SIG-M5 treated with dmso at 0.1 percent for 504 hours (cell line): ENCODE data around the gene MLH3.

ENCODE experiments used
- DNase-seq: peaks from one replicate; lab custom pipeline; 2025; ENCODE audit not compliant: unreplicated experiment; lab: John Stamatoyannopoulos, UW

Gene MLH3

GRCh38 chr14:74985806-74986205 lies 65.5 kb downstream of the MLH3 start:
- no peak for DNase-seq

GRCh38 chr14:74985028-74985310 lies 66.3 kb downstream of the MLH3 start:
- DNase-seq, result no peak

- DNase-seq, result no peak
Measured at GRCh38 chr14:74984236-74985027, 66.8 kb downstream of the MLH3 start.

DNA sequence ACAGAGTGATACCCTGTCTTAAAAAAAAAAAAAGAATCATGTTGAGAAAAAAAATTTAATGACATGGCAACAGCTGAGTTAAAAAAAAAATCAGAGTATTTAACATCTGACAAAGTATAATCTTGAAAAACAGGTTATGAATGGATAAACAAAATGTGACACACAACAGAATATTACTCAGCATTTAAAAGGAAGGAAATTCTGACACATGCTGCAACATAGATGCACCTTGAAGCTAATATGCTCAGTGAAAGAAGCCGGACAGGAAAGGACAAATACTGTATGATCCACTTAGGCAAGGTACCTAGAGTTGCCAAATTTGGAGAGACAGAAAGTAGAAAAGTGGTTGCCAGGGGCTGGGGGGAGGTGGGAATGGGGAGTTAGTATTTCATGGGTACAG lies 67.9 kb downstream of the MLH3 start:
- peak; percentile 6 for DNase-seq

GRCh38 chr14:74982661-74983060 lies 68.6 kb downstream of the MLH3 start:
- no peak for DNase-seq

DNA sequence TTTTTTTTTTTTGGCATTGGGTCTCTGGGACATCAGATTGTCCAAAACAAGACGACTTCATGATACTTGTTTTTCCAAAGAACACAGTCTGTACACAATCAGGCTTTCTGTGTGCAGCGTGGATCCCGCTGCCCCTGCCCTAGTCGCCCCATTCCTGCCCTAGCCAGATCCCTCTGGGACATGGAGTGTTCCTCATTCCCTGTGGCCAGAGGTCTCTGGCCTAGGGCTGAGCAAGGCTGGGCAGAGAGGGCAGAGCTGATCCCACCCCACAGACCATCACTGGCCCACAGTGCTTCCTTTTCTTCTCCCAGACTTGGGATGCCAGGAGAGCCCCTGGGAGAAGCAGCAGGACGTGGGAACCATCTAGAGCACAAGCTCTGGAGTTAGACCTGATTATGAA lies 69.4 kb downstream of the MLH3 start:
- DNase-seq, result no peak

DNA sequence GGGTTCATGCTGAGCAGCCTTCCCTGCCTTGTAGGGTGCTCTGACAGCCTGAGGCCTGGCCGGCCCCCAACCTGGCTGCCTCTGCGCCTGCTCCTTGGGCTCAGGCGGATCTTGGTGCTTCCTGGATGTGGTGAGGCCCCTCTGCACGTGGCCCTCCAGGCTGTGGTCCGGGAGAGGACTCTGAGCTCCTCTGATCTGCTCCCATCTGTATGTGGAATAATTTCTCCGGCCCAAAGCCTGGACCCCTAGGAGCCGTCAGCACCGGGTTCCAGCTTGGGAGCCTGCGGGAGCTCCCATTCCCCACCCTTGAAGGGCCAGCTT lies 69.8 kb downstream of the MLH3 start:
- DNase-seq, result no peak

- DNase-seq, result no peak
Measured at GRCh38 chr14:74980731-74981461, 70.4 kb downstream of the MLH3 start.

GRCh38 chr14:74980398-74980730 lies 70.9 kb downstream of the MLH3 start:
- no peak for DNase-seq

- no peak for DNase-seq
Measured at GRCh38 chr14:74979442-74980397, 71.5 kb downstream of the MLH3 start.

DNA sequence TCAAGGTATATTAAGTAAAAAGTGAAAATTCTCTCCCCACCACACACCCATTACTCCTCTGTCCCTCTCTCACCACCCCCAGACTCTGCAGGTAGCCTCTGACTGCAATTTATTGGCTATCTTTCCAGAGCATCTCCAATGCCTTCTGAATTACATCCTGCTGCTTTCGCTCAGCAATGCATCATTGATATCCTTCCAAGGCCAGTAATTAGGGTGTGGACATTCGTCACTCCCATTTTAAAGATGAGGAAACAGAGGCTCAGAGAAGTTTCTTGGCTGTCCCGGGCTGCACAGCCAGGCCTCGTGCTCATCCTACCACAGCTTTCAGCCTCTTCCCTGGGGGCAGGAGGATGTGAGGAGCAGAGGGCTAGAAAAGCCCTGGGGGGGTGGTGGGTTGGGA lies 72.2 kb downstream of the MLH3 start:
- DNase-seq, result no peak

GRCh38 chr14:74978416-74978947 lies 72.8 kb downstream of the MLH3 start:
- DNase-seq, result no peak

GRCh38 chr14:74977901-74978385 lies 73.3 kb downstream of the MLH3 start:
- DNase-seq, result no peak

DNA sequence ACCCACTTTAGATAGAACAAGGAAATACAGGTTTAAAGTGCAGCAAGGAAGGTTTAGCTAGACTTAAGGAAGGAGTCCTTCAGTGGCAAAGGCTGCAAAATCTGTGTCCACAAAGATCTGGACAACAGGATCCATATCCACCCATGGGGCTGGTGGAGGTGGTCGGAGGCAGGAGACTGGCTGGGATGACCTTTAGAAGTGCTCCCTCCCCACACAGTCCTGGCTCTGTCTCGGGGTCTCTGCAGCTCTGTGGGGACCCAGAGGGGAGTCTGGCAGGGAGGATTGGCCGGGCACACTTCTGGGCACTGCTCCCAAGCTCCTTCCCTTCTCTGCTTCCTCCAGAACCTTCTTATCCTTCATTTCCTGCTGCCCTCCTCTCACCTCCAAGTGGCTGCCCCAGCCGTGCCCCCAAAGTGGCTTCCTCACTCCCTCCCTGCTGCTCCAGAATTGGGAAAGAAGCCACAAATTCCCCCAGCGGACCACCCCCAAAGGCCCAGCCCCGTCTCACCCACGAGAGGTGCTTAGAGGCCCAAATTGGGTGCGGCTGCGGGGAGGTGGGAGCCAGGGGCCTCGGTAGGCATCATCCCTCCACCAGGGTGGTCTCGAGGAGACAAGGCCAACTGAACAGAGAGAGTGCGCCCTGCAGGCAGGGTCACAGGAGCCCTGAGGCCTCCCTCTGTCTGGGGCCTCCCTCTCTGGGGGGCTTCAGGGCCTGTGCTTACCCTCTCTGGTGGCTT lies 73.9 kb downstream of the MLH3 start:
- no peak for DNase-seq

DNA sequence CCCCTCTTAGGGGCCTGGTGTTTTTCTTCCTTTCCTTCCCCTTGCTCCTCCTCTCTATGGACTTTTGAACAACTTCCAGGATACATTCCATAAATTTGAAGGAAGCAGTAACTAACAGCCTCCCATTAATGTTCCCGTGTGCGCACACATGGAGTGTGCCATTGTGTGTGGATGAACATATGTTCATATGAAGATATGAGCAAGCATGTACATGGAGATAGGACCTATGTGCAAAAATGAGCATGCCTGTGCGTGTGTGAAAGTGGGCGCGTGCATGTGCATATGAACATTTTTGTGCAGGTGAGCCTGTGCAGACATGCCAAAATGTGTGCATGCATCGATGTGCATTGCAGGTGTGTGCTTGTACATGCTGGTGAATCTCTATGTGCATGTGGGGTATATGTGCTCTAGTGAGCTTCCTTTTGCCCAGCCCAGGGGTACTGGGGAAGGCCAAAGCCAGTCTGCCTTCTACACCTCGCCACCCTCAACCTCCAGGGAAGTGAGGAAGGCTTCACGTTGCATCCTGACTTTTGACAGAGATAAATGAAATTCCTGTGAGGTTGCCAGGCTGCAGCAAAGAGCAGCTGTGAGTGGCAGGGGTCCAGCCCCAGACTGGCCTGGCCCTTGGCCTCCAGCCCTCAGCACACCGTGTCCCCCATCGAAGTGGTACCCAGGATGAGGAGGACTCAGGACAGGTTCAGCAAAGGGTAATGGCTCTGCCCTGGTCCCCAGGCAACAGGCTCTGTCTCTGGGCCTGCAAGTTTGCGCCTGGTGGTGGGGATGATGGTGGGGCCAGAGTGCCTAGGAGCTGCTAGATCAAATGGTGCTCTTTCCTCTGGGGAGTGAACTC lies 74.8 kb downstream of the MLH3 start:
- DNase-seq, result no peak

- no peak for DNase-seq
Measured at GRCh38 chr14:74975059-74975810, 76.0 kb downstream of the MLH3 start.

GRCh38 chr14:74974364-74975058 lies 76.8 kb downstream of the MLH3 start:
- no peak for DNase-seq

GRCh38 chr14:74973905-74974363 lies 77.3 kb downstream of the MLH3 start:
- DNase-seq, result no peak
